ENCODE measurements around the gene ATRNL1.

Gene ATRNL1

DNA sequence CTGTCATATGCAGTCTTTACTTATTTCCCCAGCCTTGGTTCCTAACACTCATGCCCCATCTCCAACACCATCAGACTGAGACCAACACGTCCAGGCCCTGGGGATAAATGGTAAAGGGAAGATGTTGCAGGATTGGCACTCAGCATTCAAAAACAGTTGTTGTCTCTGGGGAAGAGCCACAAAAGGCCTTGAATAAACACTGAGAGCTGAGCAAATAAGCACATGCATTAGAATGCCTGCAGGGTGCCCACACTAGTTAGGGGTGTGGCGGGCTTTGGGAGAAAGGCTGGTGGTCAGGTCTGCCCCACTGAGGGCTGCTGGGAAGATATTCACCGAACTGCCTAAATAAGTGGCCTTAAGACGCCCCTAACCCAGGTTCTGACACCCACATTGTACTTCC is 788.9 kb downstream of the ATRNL1 start:
- no peak for DNase-seq (ENCODE audit: low spot score)
- no peak for TF ChIP-seq CTCF (IDR thresholded peaks at IDR 0.05; ENCODE audit: extremely low read depth, missing control alignments)

GRCh38 chr10:115883372-115883771 is 790.2 kb downstream of the ATRNL1 start:
- no peak for TF ChIP-seq CTCF (IDR thresholded peaks at IDR 0.05; ENCODE audit: extremely low read depth, missing control alignments)
- no peak for DNase-seq (ENCODE audit: low spot score)

GRCh38 chr10:115884331-115884730 is 791.2 kb downstream of the ATRNL1 start:
- no peak for TF ChIP-seq CTCF (IDR thresholded peaks at IDR 0.05; ENCODE audit: extremely low read depth, missing control alignments)
- no peak for DNase-seq (ENCODE audit: low spot score)

DNA sequence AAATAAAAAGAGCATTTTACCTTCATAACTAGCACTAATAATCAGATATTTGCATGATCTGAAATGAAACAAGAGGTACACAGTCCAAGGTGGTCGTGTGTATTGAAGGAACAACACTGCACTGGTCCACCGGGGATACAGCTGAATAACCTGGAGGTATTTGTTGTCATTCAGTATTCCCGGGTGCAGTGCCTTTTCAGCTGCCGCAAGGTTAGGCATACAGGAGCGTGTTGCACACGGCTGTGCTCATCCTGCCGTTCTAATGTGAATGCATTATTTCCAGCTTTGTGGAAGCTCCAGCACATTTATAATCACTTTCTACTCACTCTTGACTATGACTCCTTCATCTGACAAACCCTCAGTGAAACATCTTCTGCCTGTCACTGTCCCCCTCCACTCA is 802.0 kb downstream of the ATRNL1 start:
- no peak for TF ChIP-seq CTCF (IDR thresholded peaks at IDR 0.05; ENCODE audit: extremely low read depth, missing control alignments)
- DNase-seq (ENCODE audit: low spot score): no peak

DNA sequence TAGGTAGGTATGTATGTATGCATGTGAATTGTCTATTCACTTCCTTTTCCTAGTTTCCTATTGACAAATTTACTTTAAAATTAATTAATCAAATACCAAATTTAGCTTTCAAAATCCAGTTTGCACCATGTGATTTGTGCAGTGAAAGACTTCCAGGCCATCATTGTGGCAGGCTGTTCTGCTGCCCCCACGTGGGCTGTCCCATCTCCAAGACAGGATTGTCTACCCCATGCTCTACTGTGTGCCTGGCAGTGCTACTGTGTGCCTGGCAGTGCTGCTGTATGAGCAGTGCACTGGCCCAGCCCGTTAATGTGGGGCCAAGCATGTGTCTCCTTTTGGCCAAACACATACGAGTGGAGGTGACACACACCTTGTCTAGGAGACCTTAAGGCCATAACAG is 805.1 kb downstream of the ATRNL1 start:
- TF ChIP-seq CTCF (IDR thresholded peaks at IDR 0.05; ENCODE audit: extremely low read depth, missing control alignments): no peak
- DNase-seq (ENCODE audit: low spot score): no peak

DNA sequence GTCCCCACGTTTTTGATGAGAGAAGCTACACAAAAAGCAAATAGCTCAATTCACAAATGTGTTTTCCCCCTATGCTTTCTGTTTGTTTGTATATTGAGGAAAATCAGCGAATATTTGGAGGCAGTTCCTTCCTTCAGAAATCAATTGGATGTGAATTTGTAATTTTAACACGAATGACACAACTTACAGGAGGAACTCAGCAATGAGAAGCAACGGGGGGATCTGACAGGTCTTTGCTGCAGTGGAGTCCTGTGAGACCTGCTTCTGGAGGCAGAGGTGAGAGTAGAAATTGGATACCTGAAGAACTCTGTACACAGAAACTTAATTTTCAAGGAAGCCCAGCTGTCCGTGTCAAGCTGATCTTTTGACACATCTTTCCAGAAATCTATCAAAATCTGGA is 809.4 kb downstream of the ATRNL1 start:
- no peak for DNase-seq (ENCODE audit: low spot score)
- no peak for TF ChIP-seq CTCF (IDR thresholded peaks at IDR 0.05; ENCODE audit: extremely low read depth, missing control alignments)

DNA sequence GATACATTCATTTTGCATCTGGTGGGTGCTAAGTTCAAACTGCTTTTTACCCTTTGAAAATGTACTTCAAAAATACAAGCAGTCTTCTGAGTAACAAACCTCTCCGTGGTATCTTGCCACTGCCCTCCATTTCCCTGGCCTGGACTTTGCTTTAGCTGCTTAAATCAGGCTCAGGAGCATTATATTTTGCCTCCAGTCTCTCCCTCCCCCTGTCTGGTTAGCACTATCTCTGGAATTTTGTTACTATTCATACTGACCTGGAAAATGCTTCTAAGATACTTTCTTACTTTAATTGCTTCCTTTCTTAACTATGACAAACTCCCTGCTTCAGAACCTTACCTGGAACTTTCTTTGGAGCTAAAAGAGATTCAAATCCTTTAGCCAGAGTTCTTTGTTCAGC is 810.0 kb downstream of the ATRNL1 start:
- no peak for TF ChIP-seq CTCF (IDR thresholded peaks at IDR 0.05; ENCODE audit: extremely low read depth, missing control alignments)
- no peak for DNase-seq (ENCODE audit: low spot score)
